22Rv1 (cell line): Measurements from ENCODE around the gene EXOC4.
A peak's percentile ranks its signal among the peaks of the same experiment; 100 is the strongest.

ENCODE experiments used
- H3K27ac ChIP-seq: fragments of 450-650 bp; 2 replicates; pipeline ENCODE4 v1.5.1; 2017
- CTCF ChIP-seq: fragments of 450-650 bp; IDR thresholded peaks from 2 replicates; pipeline ENCODE4 v1.5.1; 2017; ENCODE audit warnings: mild to moderate bottlenecking
- ZFX ChIP-seq: fragments of 450-650 bp; IDR thresholded peaks from 2 replicates; pipeline ENCODE4 v1.6.1; 2017; ENCODE audit warnings: antibody characterized with exemption, borderline replicate concordance

The EXOC4 gene

GRCh38 chr7:133433165-133433812, 180.4 kb downstream of the EXOC4 start:
- H3K27ac ChIP-seq, result no peak overlapping the region
- TF ChIP-seq CTCF (no peak), ZFX (no peak)

GRCh38 chr7:133434246-133434865, 181.5 kb downstream of the EXOC4 start:
- TF ChIP-seq CTCF (peak; percentile 71), ZFX (no peak)
- H3K27ac ChIP-seq, result no peak overlapping the region

- TF ChIP-seq CTCF (no peak), ZFX (no peak)
- H3K27ac ChIP-seq, result no peak overlapping the region
Measured at GRCh38 chr7:133436014-133436428, 183.1 kb downstream of the EXOC4 start.

- TF ChIP-seq CTCF (no peak), ZFX (no peak)
Measured at GRCh38 chr7:133437544-133437943, 184.7 kb downstream of the EXOC4 start.

GRCh38 chr7:133442818-133443217, 189.9 kb downstream of the EXOC4 start:
- H3K27ac ChIP-seq, result no peak overlapping the region

More at GRCh38 chr7:133437544-133437943, 184.7 kb downstream of the EXOC4 start:
- H3K27ac ChIP-seq, result no peak overlapping the region

GRCh38 chr7:133445617-133446016, 192.7 kb downstream of the EXOC4 start:
- no peak overlapping the region for H3K27ac ChIP-seq
- TF ChIP-seq CTCF (no peak), ZFX (no peak)

More at GRCh38 chr7:133442818-133443217, 189.9 kb downstream of the EXOC4 start:
- TF ChIP-seq CTCF (no peak), ZFX (no peak)

GRCh38 chr7:133448012-133448411, 195.1 kb downstream of the EXOC4 start:
- TF ChIP-seq CTCF (no peak), ZFX (no peak)
- H3K27ac ChIP-seq, result no peak overlapping the region
